Omental fat pad (tissue), 4 donors: Measurements from ENCODE around the gene ACOX2. TPM values are rescaled to one million over a fixed set of nuclear protein-coding genes. Genes with fewer than 3 reads are reported as not detected.
A peak's percentile ranks its signal among the peaks of the same experiment; 100 is the strongest.
"Not testable (repeated sequence)": the region's sequence is repeated elsewhere in the genome, so short reads cannot be mapped to it uniquely, and the experiment has no call there.

Source experiments
- ATAC-seq: fragments of 150-250 bp; one replicate; pipeline ENCODE4 v1.9.1; 2016; ENCODE audit warnings: mild to moderate bottlenecking, moderate library complexity; ENCODE audit not compliant: low FRiP score
- DNase-seq: peaks from one replicate; pipeline ENCODE4 v3.0.0-alpha.2; 2019; ENCODE audit warnings: low spot score
- CTCF ChIP-seq, 3 donors: fragments of 450-650 bp; IDR thresholded peaks; one replicate each; pipeline ENCODE4 v1.5.1; 2016 to 2017; ENCODE audit warnings: antibody characterized with exemption in 3 of 3, mild to moderate bottlenecking in 3 of 3, moderate library complexity in 2 of 3
- total RNA-seq, 4 donors: library from RNA; depleted of rRNA; stranded (reverse); fragments of >200 nt; gene quantifications; one replicate each; pipeline ENCODE4 v1.1.0, GENCODE V29; 2016

Gene ACOX2
- total RNA-seq, 4 donors from 2014 or later, result 10.4 to 26.8 (median 15.3) TPM

- no peak for TF ChIP-seq CTCF (IDR thresholded peaks at IDR 0.05)
- ATAC-seq (no peak), DNase-seq (no peak)
Measured at GRCh38 chr3:58528629-58529028, 8.4 kb downstream of the ACOX2 start.

DNA sequence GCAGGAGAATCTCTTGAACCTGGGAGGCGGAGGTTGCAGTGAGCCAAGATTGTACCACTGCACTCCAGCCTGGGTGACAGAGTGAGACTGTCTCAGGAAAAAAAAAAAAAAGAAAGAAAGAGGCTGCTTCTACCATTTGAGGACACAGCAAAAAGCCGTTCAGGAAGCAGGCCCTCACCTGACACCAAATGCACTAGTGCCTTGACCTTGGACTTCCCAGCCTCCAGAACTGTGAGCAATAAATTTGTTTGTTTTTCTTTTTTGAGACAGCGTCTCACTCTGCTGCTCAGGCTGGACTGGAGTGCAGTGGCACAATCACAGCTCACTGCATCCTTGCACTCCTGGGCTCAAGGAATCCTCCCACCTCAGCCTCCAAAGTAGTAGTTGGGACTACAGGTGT, 9.6 kb downstream of the ACOX2 start:
- ATAC-seq, DNase-seq: not testable (repeated sequence)

GRCh38 chr3:58526515-58526957, 10.5 kb downstream of the ACOX2 start:
- no peak for DNase-seq
- ATAC-seq, result peak; percentile 70
- TF ChIP-seq CTCF (IDR thresholded peaks at IDR 0.05), result no peak

DNA sequence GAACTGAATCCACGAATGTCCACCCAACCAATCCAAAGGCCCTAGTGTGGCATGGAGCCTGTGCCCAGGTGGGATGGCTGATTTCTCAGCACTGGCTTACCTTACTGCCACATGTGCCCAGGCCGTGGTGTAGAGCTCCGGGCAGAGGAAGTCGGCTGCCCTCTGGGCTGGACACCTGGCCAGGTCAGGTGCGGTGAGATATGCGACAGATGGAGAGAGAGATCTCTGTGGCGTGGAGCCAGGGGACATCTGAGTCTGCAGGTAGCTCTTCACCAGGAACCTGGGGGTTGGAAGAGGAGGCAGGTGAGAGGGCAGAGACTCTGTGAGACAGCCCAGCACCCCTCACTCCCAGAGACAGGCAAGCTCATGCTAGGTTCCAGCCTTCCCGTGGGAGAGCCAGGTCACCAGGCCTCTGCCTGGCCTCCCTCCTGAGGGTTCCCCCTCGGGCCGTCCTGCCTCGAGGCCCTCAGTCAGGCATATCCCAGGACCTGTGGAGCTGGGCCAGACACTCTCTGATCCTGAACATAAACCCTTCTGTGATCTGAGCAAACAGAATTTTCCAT, 12.6 kb downstream of the ACOX2 start:
- DNase-seq, result no peak
- ATAC-seq, result no peak
- TF ChIP-seq CTCF (IDR thresholded peaks at IDR 0.05), result no peak

DNA sequence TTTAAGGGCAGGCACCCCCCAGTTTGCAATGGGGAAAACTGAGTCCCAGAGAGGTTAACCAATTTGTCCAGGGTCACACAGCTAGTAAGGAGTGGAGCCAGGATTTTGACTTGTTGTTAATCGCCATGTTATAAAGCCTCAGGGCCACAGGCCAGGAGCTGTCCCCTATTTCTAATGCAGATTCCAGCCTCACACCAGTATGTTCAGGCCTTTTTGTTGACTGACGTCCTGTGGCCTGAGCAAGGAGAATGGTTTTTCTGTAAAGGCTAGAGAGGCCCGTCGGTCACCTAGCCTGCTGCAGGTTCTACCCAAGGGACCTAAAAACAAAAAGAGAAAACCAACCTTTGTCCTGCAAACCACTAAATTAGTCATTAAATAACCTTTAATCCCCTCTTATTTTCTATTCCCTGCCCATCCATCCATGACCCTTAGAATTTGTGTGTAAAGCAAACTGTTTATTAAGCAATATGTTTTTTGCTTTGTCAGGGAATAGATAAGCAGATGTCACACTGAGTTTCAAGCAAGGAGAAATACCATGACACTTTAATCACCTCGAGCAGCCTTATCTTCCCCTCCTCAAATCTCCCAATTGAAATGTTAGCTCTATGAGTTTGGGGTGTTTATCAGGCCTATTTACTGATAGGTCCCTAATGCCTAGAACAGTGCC, 14.1 kb downstream of the ACOX2 start:
- no peak for TF ChIP-seq CTCF (IDR thresholded peaks at IDR 0.05)
- ATAC-seq, result no peak
- DNase-seq, result no peak

DNA sequence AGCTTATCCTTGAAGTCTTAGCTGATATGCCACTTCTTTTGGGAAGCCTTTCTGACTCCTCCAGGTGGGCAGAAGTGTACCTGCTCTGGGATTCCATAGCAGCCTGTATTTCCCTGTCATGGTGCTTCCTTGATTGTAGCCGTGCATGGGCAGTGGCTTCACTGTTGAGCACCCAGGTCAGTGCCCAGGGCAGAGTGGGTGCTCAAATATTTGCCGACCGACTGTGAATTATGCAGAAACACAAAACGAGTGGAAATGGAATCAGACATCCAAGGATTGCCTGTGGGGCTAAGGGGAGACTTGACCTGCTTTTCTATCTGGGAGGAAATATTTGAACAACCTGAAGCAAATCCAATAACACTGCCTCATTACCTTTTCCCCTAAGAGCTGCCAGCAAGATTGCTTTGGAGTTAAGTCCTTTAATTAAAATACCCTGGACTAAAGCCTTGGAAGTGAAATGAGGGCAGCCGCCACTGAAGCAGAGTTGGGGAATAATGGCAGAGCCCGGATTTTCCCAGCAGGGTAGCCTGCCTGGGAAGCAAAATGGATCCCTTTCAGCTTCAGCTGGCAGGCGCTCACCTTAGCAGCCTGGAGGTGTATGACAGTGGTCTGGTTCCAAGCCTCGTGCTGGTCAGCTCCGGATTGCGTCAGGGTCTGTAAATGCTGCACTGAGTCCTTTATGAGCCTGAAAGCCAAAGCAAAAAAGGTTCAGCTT, 14.9 kb downstream of the ACOX2 start:
- no peak for TF ChIP-seq CTCF (IDR thresholded peaks at IDR 0.05)
- no peak for DNase-seq
- ATAC-seq, result no peak

DNA sequence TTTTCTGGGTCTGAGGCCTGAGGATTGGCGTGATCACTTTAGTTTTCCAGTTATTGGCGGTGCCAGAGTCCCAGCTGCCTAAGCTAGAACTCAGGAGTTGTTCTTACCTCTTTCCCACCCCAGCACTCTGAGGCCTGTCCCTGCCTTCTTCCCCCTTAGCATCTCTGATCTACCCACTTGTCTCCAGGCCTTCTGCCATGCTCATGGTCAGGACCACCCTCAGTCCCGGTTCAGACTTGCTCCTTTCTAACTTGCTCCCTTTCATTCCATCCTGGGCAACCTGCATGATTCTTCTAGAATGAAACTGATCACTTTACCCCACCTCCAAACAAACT, 15.7 kb downstream of the ACOX2 start:
- ATAC-seq (no peak), DNase-seq (no peak)
- TF ChIP-seq CTCF (IDR thresholded peaks at IDR 0.05), result no peak
